HEK293 (cell line): Measurements from ENCODE around the gene RAB44.

Experiments used
- CTCF ChIA-PET: fragments of 350-600 bp; formaldehyde crosslinking; extraction: SDS; loops from one replicate; lab custom pipeline; 2021; ENCODE audit warnings: antibody characterized with exemption; lab: Yijun Ruan, JAX
- POLR2A ChIA-PET: fragments of 300-600 bp; formaldehyde crosslinking; extraction: SDS; loops from one replicate; lab custom pipeline; 2020; ENCODE audit warnings: antibody characterized with exemption, inconsistent platforms; lab: Yijun Ruan, JAX
- H3K27ac ChIP-seq: fragments of 200-500 bp; sonication (Bioruptor generic); 2 replicates; pipeline ENCODE4 v1.5.1; 2014; ENCODE audit warnings: low read depth, low read length, control low read depth, inconsistent platforms; ENCODE audit errors: extremely low read depth
- H3K36me3 ChIP-seq, 2 experiments: fragments of 200-500 bp in 1 of 2; sonication (Bioruptor generic) in 1 of 2; 1 replicate in 1 of 2; 2 replicates in 1 of 2; pipeline ENCODE4 v1.5.1; 2014 to 2017; ENCODE audit warnings: inconsistent platforms in 2 of 2, low read length in 2 of 2; ENCODE audit not compliant: control insufficient read depth in 2 of 2, insufficient read depth in 1 of 2
- H3K4me1 ChIP-seq: fragments of 200-500 bp; sonication (Bioruptor generic); 2 replicates; pipeline ENCODE4 v1.5.1; 2014; ENCODE audit warnings: mild to moderate bottlenecking, low read length, inconsistent platforms; ENCODE audit not compliant: control insufficient read depth, insufficient read depth
- H3K4me3 ChIP-seq: 2 replicates; pipeline ENCODE4 v1.5.1; 2011; ENCODE audit warnings: low read depth, mild to moderate bottlenecking, control low read depth, low read length, moderate library complexity
- H3K9me3 ChIP-seq: fragments of 200-500 bp; sonication (Bioruptor generic); 2 replicates; pipeline ENCODE4 v1.5.1; 2014; ENCODE audit warnings: low read depth, low read length, inconsistent platforms; ENCODE audit not compliant: control insufficient read depth, insufficient read depth
- ELK4 ChIP-seq: IDR thresholded peaks from 2 replicates; pipeline ENCODE4 v1.6.1; 2011; ENCODE audit warnings: mild to moderate bottlenecking, low read depth, low read length, borderline replicate concordance
- GLI2 ChIP-seq: fragments of 450-650 bp; formaldehyde crosslinking; IDR thresholded peaks from 2 replicates; pipeline ENCODE4; 2017; ENCODE audit warnings: missing biosample characterization, missing genetic modification characterization, low read depth, borderline replicate concordance
- HOXC10 ChIP-seq: sonication (generic); formaldehyde crosslinking; IDR thresholded peaks from 2 replicates; pipeline ENCODE4 v1.8.1; 2023; ENCODE audit warnings: mild to moderate bottlenecking, missing genetic modification reagents
- IKZF3 ChIP-seq: fragments of 450-650 bp; IDR thresholded peaks from 2 replicates; pipeline ENCODE4 v1.5.0; 2018; ENCODE audit warnings: missing biosample characterization, mild to moderate bottlenecking, missing genetic modification characterization, moderate library complexity
- PRDM2 ChIP-seq: fragments of 450-650 bp; formaldehyde crosslinking; IDR thresholded peaks from 2 replicates; pipeline ENCODE4 v1.5.1; 2016; ENCODE audit warnings: missing biosample characterization, missing genetic modification characterization, borderline replicate concordance
- SP7 ChIP-seq: fragments of 450-650 bp; formaldehyde crosslinking; IDR thresholded peaks from 2 replicates; pipeline ENCODE4 v1.5.1; 2016; ENCODE audit warnings: missing biosample characterization, missing genetic modification characterization
- ZBTB7A ChIP-seq: fragments of 450-650 bp; formaldehyde crosslinking; IDR thresholded peaks from 2 replicates; pipeline ENCODE4 v1.5.1; 2016; ENCODE audit warnings: low read depth, missing biosample characterization, missing genetic modification characterization
- ZNF114 ChIP-seq: fragments of 450-650 bp; formaldehyde crosslinking; IDR thresholded peaks from 2 replicates; pipeline ENCODE4 v1.5.0; 2017; ENCODE audit warnings: missing biosample characterization, missing genetic modification characterization
- ZNF146 ChIP-seq: fragments of 450-650 bp; formaldehyde crosslinking; IDR thresholded peaks from 2 replicates; pipeline ENCODE4 v1.5.1; 2016; ENCODE audit warnings: missing biosample characterization, missing genetic modification characterization
- ZNF169 ChIP-seq: fragments of 450-650 bp; formaldehyde crosslinking; IDR thresholded peaks from 2 replicates; pipeline ENCODE4 v1.5.1; 2016; ENCODE audit warnings: missing biosample characterization, missing genetic modification characterization
- ZNF175 ChIP-seq: fragments of 450-650 bp; formaldehyde crosslinking; IDR thresholded peaks from 2 replicates; pipeline ENCODE4 v1.5.1; 2016; ENCODE audit warnings: missing biosample characterization, missing genetic modification characterization
- ZNF23 ChIP-seq: fragments of 450-650 bp; formaldehyde crosslinking; IDR thresholded peaks from 2 replicates; pipeline ENCODE4 v1.5.1; 2016; ENCODE audit warnings: missing biosample characterization, missing genetic modification characterization, borderline replicate concordance
- ZNF274 ChIP-seq, 2 experiments: fragments of 200-500 bp in 1 of 2; fragments of 450-650 bp in 1 of 2; sonication (Bioruptor generic) in 1 of 2; formaldehyde crosslinking in 1 of 2; IDR thresholded peaks; 2 replicates each; pipeline versions ENCODE4 v1.5.1 to v1.6.1; 2014 to 2016; ENCODE audit warnings: borderline replicate concordance in 1 of 2, inconsistent platforms in 1 of 2, low read length in 1 of 2, missing biosample characterization in 1 of 2, missing genetic modification characterization in 1 of 2
- ZNF335 ChIP-seq: fragments of 450-650 bp; formaldehyde crosslinking; conservative IDR thresholded peaks from 2 replicates; pipeline ENCODE4 v1.5.1; 2016; ENCODE audit warnings: missing biosample characterization, missing genetic modification characterization
- ZNF350 ChIP-seq: fragments of 450-650 bp; formaldehyde crosslinking; IDR thresholded peaks from 2 replicates; pipeline ENCODE4 v1.5.0; 2017; ENCODE audit warnings: missing biosample characterization, mild to moderate bottlenecking, missing genetic modification characterization
- ZNF362 ChIP-seq: fragments of 450-650 bp; formaldehyde crosslinking; IDR thresholded peaks from 2 replicates; pipeline ENCODE4 v1.5.1; 2016; ENCODE audit warnings: missing biosample characterization, missing genetic modification characterization
- ZNF548 ChIP-seq: fragments of 450-650 bp; formaldehyde crosslinking; IDR thresholded peaks from 2 replicates; pipeline ENCODE4 v1.5.1; 2016; ENCODE audit warnings: missing biosample characterization, missing genetic modification characterization
- ZNF555 ChIP-seq: fragments of 450-650 bp; formaldehyde crosslinking; conservative IDR thresholded peaks from 2 replicates; pipeline ENCODE4 v1.5.1; 2017; ENCODE audit warnings: missing biosample characterization, mild to moderate bottlenecking, missing genetic modification characterization, inconsistent platforms
- ZNF571 ChIP-seq: fragments of 450-650 bp; formaldehyde crosslinking; IDR thresholded peaks from 2 replicates; pipeline ENCODE4 v1.5.0; 2017; ENCODE audit warnings: missing biosample characterization, missing genetic modification characterization
- ZNF596 ChIP-seq: fragments of 450-650 bp; IDR thresholded peaks from 2 replicates; pipeline ENCODE4 v1.5.0; 2018; ENCODE audit warnings: missing biosample characterization, mild to moderate bottlenecking, missing genetic modification characterization, moderate library complexity
- ZNF704 ChIP-seq: fragments of 450-650 bp; formaldehyde crosslinking; IDR thresholded peaks from 2 replicates; pipeline ENCODE4 v1.5.1; 2016; ENCODE audit warnings: missing biosample characterization, missing genetic modification characterization

The RAB44 gene

GRCh38 chr6:36722365-36722764 is 24.7 kb downstream of the RAB44 start:
- ChIA-PET CTCF (interaction anchor here (0.6 to 5.4 kb wide), 4 partner anchors 39 to 108 kb away, joined by 3 to 50 read pairs (median 8); no protein-coding TSS in a partner anchor), POLR2A (interaction anchor here (0.7 to 1.3 kb wide), 2 partner anchors 44 to 107 kb away, joined by 3 to 4 read pairs; partner anchors contain the start of gene CDKN1A)
- no peak for TF ChIP-seq ZNF571
- no peak for TF ChIP-seq HOXC10 (CRISPR knock-in tag)
- no peak for TF ChIP-seq ZNF146 (tag by site-specific recombination)
- no peak for TF ChIP-seq ZNF175
- Histone ChIP-seq H3K9me3 (no peaks in the 10 kb centered on the region), H3K27ac (no peak overlapping the region), H3K4me3 (no peak overlapping the region), H3K36me3 (no peaks in the 10 kb centered on the region), H3K4me1 (no peaks in the 10 kb centered on the region)

- POLR2A ChIA-PET, result interaction anchor here (0.7 to 1.3 kb wide), 2 partner anchors 44 to 108 kb away, joined by 3 to 4 read pairs; partner anchors contain the start of gene CDKN1A
- CTCF ChIA-PET, result interaction anchor here (0.6 to 5.4 kb wide), 6 partner anchors 40 to 215 kb away, joined by 3 to 50 read pairs (median 8); no protein-coding TSS in a partner anchor
These were observed 25.3 kb downstream of the RAB44 start for GRCh38 chr6:36722879-36723278.

More at GRCh38 chr6:36722879-36723278, 25.3 kb downstream of the RAB44 start:
- H3K4me1 ChIP-seq, result no peaks in the 10 kb centered on the region
- no peaks in the 10 kb centered on the region for H3K9me3 ChIP-seq
- no peak overlapping the region for H3K27ac ChIP-seq
- no peaks in the 10 kb centered on the region for H3K36me3 ChIP-seq
- no peak for TF ChIP-seq ZNF555
- no peak for TF ChIP-seq ZNF596
- no peak for TF ChIP-seq ZNF114 (tag by site-specific recombination)
- TF ChIP-seq ELK4, result no peak
- TF ChIP-seq ZNF274 (IDR thresholded peaks at IDR 0.05; ENCODE audit: low read length), result no peak
- TF ChIP-seq ZNF274 (tag by site-specific recombination; IDR thresholded peaks at IDR 0.05; ENCODE audit: borderline replicate concordance), result no peak
- no peak for TF ChIP-seq IKZF3 (tag by site-specific recombination)
- TF ChIP-seq ZNF548 (tag by site-specific recombination), result no peak
- no peak for TF ChIP-seq SP7 (tag by site-specific recombination)
- no peak for TF ChIP-seq GLI2
- no peak for TF ChIP-seq ZNF704 (tag by site-specific recombination)
- TF ChIP-seq ZNF350, result no peak
- TF ChIP-seq ZNF362 (tag by site-specific recombination), result no peak
- no peak for TF ChIP-seq ZNF169 (tag by site-specific recombination)
- no peak for TF ChIP-seq ZBTB7A (tag by site-specific recombination)
- no peak for TF ChIP-seq ZNF23 (tag by site-specific recombination)
- no peak for TF ChIP-seq ZNF335 (tag by site-specific recombination)
- TF ChIP-seq PRDM2 (tag by site-specific recombination), result no peak
- no peak overlapping the region for H3K4me3 ChIP-seq
